SKM-1 (cell line): ENCODE results near the gene MOV10L1.

Experiments used
- DNase-seq: peaks from one replicate; lab custom pipeline; 2025; ENCODE audit not compliant: unreplicated experiment; lab: John Stamatoyannopoulos, UW

The MOV10L1 gene

DNA sequence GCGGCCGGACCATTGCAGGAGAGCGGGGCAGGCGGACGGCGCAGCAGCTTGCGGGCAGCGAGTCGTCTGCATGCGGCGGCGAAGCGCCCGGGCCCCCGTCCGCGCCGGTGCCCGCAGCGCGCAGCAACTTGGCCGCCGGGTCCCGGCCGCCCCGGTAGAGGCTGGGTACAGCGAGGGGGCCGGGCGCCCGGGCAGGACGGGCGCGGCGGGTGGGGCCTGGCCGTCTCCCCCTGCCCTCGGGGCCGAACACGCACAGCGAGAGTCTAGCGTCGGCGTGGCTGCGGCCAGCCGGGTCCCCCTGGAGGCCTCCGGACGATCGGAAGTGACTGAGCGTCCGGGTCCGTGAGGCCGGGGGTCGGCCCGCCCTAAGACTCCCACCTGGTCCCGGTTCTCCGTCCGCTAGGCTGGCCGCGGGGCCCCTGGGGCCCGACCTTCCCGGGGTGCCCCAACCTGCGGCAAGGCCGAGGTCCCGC, 95.1 kb downstream of the MOV10L1 start:
- DNase-seq = no peak

DNA sequence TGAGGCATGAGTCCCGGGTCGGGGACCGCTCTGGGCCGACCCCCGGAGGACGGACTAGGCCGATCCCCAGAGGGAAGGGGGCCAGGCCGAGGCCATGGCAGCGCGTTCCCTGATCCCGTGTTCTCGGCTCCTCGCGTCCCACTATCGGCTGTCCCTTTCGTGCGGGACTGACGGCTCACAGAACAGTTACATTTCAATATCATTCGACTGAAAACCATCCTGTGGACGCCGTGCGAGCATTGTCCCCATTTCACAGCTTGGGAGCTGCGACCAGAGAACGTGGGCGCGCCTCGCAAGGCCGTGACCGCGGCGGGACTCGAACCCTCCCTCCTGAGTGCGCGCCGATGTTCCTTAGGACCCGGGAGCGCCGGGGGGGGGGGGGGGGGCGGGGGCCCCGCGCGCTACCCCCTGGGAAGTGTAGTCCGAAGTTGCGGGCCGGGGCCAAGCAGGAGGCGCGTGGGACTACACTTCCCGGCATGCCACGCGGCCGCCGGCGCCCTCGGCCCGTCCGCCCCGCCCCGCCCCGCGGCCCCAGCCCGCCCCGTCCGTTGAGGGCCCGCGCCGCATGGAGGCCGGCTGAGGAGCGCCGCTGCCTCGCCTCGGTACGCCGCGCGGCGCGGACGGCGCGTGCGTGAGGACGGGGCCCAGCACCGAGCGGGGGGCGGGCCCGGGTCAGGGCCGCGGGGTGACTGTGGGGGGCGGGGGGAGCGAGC, 95.7 kb downstream of the MOV10L1 start, which contains the start of gene TRABD:
TSS of gene TRABD (plus strand) at position 539 of the 713 bp plus-strand sequence. CDS start 7,148 bp downstream, outside the sequence.
- DNase-seq = peak; percentile 81

DNA sequence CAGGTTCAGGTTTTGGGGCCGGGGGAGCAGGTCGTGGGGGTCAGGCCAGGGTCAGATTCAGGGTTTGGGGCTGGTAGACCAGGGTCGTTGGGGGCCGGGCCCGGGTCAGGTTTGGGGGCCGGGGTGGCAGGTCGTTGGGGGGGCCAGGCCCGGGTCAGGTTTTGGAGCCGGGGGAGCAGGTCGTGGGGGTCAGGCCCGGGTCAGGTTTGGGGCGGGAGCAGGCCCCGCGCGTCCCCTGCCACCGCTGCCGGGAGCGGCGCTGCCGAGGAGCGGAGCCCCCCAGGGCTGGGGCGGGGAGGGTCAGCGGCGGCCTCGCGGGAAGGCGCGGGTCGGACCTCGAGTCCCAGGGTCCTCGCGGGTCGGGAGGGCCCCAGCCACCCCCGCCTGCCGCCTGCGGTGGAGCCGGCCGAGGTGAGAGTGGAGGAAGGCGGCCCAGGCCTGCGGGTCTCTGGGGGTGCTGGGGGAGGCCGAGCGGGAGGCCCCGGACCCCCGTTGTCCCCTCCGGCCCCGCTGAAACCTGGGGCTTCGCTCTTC, 96.4 kb downstream of the MOV10L1 start:
- DNase-seq = no peak

DNA sequence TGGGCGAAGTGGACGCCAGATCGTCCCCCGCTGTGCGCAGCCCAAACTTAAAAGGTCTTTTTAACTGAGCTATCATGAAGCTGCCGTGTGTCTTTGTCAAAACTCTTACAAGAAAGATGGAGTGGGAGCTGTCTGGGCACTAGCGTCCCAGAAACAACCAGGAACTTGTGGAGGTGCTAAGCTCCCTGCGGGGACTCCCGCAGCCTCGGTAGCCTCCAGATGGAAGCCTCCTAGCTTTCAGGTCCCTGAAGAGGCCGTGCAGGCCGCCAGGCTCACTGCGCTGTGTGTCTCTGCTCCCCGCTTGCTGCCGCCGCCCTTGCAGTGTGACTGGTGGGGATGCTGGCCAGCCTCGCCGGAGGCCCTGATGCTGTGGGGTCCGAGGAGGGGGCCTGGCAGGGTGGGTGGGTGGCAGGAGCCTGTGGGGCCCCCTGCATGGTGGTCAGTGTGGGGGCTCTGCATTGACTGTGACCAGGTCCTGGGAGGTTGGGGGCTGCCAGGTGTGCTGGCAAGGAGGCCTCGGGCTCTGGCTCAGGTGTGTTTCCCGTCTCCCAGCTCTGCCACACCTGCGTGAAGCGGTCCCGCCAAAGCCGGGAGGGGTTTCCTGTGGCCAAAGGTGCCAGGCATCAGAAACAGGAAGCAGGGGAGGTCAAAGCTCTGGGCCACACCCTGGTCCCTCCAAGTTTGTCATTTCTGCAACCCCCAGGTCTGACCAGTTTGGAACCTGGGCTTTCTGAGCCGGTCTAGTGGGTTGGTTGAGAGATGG, 97.1 kb downstream of the MOV10L1 start:
- no peak for DNase-seq

DNA sequence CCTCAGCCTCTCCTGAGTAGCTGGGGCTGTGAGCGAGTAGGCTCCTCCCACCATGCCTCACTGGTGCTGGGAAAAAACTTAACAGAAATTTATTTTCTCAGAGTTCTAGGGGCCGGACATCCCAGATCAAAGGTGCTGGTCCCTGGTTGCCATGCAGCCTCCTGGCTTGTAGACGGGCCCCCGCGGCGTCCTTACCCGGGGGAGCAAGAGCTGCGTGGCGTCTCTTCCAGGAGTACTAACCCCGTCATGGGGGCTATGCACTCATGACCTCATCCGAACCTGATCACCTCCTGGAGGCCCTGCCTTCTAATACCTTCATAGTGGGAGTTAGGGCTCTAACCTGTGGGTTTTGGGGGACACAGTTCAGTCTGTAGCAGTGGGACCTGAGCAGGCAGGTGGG, 98.5 kb downstream of the MOV10L1 start:
- no peak for DNase-seq

DNA sequence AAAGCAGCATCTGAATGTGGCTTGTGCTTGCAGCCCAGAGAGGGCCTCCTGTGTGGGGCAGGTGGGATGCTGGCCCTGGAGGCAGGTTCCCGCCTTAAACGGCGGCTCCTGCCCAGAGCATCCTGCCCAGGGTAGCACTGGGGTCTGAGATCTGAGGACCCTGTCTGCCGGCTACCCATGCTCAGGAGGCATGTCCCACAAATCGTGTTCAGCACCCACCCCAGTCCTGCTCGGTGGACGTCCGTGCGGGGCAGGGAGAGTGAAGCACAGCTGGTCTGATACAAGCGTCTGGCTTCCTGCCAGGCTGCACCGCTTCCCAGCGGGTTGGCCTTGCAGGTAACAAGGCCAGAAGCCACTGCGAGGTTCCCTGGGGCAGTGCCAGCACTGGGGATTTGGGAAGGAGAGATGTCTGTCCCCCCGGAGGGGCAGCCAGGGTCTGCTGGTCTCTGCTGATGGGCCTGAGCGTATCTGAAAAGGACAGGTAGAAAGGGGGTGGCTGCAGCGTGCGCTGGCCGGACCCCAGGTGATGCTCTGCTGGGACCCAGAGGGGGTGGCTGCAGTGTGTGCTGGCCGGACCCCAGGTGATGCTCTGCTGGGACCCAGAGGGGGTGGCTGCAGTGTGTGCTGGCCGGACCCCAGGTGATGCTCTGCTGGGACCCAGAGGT, 99.5 kb downstream of the MOV10L1 start:
- DNase-seq = no peak

DNA sequence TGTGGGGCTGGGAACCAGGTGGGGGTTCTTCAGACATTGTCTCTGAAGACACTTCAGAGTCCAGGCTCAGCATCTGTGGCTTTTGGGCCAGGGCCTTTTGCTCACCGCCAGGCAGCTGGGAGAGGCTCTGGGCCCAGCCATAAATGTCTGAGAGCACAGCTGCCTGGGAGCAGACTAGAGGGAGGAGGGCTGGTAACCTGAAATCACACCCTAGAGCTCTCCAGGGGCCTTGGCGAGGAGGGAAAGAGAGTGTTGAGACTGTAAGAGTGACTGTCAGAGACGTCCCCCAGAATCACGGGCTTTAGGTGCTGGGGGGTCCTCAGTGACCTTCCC, 100.0 kb downstream of the MOV10L1 start:
- no peak for DNase-seq

DNA sequence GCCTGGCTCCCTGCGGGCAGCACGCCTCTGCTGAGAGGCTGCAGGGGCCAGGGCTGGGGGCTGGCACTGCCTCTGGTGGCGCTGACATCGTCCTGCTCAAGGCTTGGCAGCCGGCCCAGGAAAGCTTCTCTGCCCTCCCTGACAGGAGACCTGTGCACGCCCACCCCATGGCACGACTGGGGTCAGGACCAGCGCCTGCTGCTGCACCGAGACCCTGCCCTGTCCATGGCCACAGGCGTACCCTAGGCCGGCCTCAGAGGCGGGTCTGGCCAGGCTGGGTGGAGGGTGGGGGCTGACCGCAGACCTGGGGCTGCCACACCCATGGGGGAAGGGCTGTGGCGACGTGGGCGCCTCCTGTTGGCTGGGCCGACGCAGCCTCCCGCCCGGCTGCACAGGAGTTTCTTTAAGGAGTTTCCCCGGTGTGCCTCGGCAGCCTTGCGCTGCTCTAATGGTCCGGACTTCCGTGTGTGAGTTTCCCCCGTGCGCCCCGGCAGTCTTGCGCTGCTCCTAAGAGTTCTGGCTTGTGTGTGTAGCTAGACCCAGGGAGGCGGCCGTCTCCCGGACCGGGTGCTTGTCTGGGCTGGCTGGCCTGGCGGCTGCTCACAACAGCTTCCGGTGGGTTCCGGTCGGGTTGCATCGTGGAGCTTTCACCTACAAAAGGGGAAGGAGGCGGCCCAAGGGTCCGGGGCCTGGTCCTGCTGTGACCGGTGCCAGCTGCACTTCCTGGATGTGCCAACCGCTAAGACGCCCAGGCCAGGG, 100.6 kb downstream of the MOV10L1 start:
- DNase-seq = peak; percentile 94

DNA sequence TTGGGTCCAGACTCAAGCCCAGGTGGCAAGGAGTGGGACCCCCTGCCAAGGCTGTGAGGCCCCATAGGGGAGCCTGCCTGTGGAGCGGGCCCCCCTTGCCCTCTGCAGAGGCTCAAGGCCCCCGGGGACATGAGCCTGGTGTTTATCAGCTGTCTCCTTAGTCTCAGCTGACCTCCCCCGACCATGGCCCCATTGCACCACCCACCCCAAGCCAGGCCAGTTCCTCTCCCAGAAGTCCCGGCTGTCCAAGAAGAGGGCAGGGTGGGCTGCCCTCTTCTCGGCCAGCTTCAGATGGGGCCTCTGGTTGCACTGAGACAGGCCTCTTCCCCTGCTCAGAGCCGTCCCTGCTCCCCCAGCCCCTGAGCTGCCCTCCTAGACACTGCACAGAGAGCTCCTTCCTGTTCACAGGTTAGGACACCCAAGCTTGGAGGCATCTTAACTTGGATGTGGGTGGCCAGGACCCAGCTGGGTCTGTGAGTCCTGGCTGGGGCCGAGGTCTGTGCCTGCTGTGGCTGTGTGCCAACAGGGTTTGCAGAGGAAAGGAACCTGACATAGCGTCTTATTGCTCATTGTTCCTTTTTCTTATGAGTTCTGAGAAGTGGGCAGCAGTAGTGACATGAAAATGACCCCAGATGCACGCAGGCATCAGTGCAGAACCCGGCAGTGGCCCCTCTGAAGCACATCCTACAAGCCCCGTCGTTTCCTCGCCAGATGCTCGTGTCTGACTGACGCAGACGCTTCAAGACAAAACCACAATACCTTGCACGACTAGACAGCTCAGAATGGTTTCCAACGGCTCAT, 101.3 kb downstream of the MOV10L1 start:
- DNase-seq = peak; percentile 85

DNA sequence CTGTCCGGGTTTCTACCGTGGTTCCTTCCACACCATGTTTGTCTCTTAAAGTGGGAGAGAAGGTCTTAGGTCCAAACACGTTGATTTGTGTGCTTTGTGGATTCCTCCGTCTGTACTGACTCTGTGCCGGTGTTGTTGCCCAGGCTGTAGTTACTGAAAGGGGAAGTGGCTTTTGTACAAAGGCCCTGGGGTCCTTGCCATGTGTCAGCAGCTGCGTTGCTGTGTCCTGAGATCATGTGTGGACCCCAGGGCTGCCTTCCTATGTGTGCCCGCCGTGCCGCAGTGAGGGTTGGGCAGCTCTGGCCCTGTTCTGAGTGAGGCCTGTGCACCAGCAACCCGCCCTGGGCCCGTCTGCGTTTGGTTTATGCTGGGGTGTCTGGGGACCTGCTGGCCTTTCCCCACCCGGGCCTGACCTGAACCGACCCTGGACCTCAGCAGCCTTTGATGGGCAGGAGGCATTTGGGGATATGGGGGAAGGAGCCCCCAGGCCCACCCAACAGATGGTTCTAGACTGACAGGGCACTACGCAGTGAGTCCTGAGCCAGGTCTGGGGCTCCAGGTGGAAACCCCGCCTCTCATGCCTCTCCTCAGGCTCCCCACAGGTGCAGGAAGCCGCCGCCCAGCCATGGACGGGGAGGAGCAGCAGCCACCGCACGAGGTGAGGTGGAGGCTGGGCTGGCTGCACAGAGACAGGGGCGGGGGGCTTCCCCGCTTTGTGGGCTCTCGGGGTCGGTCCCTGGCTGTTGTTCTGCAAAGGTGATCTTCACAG, 102.8 kb downstream of the MOV10L1 start:
- DNase-seq = peak; percentile 33

DNA sequence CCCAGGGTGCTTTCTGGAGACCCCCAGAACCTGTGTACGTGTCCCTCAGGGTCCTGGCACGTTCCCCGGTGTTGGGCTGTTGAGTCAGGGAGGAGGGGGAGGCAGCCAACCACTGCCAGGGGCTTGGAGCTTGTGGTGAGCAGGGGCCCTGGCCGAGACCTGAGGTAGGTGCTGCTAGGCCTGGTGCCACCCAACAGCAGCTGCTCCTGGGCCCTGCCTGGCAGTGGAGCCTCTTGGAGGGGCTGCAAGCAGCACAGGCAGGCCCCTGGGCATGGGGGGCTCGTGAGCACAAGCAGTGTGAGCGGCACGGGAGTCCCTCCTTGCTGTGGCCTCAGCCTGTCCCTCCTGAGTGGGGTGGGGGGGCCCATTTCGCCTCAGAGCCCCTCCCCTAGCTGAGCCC, 103.8 kb downstream of the MOV10L1 start:
- DNase-seq = no peak

DNA sequence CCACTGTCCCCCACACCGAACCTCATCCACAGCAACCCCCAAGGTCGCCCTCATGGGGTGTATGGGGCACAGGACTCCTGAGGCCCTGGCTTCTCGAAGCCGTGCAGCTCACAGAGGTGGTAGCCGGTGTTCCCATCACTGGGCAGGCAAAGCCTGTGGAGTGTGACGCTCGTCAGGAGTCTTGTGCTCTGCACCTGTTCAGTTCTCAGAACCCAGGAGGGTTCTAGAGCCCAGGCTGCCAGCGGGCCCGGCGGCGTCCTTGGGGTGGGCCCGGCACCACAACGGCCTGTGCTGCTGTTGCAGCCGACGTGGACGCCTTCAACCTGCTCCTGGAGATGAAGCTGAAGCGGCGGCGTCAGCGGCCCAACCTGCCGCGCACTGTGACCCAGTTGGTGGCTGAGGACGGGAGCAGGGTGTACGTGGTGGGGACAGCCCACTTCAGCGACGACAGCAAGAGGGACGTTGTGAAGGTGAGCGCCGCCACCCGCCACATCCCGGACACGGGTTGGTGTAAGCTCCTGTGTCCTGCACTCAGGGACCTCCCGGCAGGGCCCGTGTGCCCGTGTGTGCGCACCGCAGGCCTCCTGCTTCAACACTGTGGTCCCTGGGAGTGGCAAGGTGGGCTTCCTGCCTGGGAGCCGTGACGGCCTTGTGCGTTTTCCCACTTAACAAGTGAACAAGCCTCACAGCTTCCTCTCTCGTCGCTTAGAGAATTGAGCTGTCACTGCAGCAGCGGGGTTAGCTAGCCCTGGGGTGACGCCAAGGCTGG, 104.4 kb downstream of the MOV10L1 start:
- DNase-seq = no peak

DNA sequence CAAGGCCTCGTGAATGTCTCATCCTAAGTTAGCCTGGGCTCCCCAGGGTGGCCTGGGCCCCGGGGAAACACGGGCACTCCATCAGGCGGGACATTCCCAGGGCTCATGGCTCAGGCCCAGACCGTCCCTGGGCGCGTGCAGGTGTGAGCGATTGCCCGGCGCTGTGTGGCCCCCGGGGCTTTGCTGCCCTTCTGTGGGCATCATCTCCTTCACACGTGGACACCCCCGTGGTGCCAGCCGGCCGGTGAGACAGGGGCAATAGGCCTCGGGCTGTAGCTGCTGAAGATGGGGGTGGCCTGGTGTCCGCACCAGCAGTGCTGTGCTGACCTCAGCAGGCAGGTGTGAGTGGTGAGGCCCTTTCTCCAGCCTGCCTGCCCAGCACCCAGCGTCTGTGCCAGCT, 106.5 kb downstream of the MOV10L1 start:
- no peak for DNase-seq

DNA sequence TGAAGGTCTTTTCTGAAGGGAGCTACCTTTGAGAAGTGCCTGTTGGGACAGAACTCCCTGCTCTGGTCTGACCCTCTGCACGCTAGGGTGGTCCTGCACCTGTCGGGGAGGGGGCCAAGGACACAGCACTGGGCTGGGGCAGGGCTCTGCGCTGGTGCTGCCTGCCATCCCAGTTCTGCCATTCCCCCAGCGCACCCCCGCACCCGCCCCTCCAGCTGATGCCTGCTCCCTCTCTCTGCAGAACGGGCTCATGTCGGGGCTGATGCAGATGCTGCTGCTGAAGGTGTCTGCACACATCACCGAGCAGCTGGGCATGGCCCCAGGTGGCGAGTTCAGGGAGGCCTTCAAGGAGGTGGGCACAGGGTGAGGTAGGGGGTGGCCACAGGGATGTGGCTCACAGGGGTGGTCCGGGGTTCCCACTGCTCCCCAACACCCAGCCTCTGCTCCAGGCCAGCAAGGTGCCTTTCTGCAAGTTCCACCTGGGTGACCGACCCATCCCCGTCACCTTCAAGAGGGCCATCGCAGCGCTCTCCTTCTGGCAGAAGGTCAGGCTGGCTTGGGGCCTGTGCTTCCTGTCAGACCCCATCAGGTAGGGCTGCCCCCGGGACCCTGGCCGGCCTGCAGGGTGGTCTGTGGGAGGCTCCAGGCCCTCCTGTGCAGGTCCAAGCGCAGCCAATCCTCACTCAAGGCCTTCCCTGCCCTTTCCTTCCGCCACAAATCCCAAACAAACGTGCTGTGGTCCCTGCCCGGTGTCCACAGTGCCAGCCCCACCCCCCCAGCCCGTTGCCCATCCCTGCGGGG, 107.4 kb downstream of the MOV10L1 start:
- no peak for DNase-seq

DNA sequence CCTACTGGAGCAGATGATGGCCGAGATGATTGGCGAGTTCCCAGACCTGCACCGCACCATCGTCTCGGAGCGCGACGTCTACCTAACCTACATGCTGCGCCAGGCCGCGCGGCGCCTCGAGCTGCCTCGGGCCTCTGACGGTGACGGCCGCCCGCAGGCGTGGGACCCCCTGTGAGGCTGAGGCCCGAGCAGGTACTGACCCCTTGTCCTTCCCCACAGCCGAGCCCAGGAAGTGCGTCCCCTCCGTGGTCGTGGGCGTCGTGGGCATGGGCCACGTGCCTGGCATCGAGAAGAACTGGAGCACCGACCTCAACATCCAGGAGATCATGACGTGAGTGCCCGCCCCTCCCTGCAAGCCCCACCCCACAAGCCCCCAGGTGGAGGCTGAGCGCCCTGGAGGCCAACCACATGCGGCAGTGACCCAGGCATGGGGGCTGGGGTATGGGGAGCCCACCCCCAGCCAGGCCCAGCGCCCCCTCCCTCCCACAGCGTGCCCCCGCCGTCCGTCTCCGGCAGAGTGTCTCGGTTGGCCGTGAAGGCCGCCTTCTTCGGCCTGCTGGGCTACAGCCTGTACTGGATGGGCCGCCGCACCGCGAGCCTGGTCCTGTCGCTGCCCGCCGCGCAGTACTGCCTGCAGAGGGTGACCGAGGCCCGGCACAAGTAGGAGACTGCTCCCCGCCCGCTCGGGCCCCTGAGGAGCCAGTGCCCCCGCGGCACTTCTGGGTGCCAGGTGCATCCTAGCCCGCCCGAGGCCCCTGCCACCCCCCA, 108.2 kb downstream of the MOV10L1 start:
- DNase-seq = no peak

DNA sequence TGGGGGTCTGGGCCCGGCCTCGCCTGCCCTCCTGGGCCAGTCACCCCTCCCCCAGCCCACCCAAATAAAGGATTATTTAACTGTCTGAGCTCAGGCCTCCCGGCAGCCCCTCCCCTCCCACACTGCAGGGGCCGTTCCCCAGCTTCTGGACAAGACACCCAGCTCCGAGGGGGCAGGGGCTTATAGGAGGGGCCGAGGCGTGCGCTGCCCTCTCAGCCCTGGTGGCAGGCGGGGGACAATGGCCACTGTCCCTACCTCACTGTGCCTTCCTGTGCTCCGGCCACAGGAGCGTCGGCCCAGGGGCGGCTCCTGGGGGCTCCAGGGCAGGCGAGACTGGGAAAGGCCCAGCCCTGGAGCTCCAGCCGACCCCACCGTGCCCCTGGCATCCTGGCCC, 108.8 kb downstream of the MOV10L1 start:
- DNase-seq = no peak

DNA sequence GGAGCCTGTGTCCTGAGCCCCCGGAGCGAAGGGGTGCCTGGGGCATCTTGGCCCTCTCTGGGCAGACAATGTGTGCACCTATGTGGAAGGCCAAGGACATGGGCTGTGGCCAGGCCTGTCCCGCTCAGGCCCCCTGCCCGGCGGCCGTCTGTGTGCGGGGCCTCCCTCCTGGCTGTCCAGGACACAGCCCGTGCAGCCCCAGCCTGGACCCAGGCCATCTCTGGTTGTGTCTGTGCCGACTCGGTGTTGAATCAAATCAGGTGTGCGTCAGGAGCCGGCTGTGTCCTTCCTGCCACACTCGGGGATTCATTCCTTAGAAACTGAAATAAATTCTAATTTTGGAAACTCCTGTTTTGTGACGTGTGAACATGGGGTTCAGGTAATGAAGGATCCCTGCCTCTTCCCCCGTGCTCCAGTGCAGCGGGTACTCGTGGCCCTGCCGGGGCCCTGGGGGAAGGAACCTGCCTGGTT, 109.5 kb downstream of the MOV10L1 start:
- DNase-seq = no peak
